HG03139 (cell line): ENCODE measurements around the gene NEURL1B.
"Not testable (repeated sequence)": the region's sequence is repeated elsewhere in the genome, so short reads cannot be mapped to it uniquely, and the experiment has no call there.

Experiments
- ATAC-seq: cut with Tn5 transposase; IDR thresholded peaks from one replicate; pipeline ENCODE4 v1.9.1; 2021; ENCODE audit not compliant: unreplicated experiment

NEURL1B gene, protein sequence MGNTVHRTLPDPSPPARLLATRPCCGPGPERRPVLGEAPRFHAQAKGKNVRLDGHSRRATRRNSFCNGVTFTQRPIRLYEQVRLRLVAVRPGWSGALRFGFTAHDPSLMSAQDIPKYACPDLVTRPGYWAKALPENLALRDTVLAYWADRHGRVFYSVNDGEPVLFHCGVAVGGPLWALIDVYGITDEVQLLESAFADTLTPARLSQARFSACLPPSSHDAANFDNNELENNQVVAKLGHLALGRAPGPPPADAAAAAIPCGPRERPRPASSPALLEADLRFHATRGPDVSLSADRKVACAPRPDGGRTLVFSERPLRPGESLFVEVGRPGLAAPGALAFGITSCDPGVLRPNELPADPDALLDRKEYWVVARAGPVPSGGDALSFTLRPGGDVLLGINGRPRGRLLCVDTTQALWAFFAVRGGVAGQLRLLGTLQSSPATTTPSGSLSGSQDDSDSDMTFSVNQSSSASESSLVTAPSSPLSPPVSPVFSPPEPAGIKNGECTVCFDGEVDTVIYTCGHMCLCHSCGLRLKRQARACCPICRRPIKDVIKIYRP

DNA sequence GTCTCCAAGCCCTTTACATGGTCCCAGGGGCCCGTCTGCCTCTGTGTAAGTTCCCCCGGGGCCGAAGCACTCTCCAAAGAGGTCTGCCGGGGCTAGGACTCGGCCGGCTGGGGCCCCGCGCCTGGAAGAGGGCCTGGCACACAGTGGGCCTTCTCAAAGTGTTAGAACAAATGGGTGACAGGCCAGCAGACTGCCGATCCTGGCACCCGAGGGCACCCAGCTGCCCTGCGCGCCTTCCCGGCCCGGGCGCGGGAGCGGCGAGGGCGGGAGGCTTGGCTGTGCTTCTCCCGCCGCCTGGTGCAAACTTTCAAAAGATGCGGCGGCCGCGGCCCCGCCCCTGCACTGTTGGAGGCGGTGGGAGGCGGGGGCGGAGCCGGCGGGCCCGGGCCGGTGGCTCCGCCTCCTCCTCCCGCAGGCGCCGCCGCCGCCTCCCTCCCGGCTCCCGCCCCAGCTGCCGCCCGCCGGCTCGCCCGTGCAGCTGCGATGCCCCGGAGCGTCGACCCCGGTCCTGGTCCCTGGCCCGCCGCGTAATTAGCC lies at the start of gene NEURL1B:
Gene NEURL1B (plus strand): TSS at position 442 of the 537 bp plus-strand sequence. CDS start 144 bp downstream, outside the sequence.
- peak; percentile 71 for ATAC-seq

DNA sequence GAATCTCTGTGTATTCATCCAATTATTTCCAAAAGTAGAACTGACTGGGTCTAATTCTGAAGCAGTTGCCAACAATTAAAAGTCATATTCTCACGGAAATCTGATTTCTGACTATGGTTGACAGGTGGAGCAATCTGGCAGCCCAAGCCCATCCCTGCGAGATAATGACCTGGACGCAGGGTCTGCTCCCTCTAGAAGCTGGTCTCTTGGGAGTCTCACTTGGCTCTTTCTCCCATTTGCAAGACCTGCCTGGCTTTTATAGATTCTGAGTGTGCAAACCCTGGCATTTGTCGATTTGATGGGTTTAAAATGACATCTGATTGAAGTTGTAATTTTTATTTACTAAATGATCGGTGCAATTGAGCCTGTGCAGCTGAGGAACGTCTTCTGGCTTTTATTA lies 49.4 kb upstream of the NEURL1B start:
- no peak for ATAC-seq

DNA sequence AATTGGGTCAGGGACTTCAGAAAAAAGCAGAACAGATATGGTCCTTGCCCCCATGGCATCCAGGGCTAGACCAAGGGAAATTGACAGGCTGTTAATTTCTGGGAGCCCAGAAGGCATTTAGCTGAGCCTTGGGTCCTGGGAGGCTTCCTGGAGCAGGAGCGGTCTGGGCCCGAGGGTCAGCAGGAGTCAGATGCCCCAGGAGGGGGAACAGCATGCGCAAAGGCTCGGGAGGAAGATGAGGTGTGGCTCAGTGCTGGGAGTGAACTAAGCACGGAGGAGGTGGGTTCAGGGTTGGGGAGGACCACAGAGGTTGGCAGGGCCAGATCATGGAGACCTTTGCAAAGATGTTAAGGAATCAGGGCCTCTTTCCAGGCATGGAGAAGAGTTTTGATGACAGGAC lies 48.2 kb upstream of the NEURL1B start:
- no peak for ATAC-seq

- no peak for ATAC-seq
Observed at GRCh38 chr5:172593306-172593705, 47.8 kb upstream of the NEURL1B start.

- no peak for ATAC-seq
Observed at GRCh38 chr5:172593721-172594235, 47.3 kb upstream of the NEURL1B start.

- ATAC-seq = no peak
Observed at GRCh38 chr5:172594431-172594830, 46.6 kb upstream of the NEURL1B start.

GRCh38 chr5:172594867-172595466 lies 46.1 kb upstream of the NEURL1B start:
- ATAC-seq = no peak

GRCh38 chr5:172595596-172596455 lies 45.2 kb upstream of the NEURL1B start:
- no peak for ATAC-seq

DNA sequence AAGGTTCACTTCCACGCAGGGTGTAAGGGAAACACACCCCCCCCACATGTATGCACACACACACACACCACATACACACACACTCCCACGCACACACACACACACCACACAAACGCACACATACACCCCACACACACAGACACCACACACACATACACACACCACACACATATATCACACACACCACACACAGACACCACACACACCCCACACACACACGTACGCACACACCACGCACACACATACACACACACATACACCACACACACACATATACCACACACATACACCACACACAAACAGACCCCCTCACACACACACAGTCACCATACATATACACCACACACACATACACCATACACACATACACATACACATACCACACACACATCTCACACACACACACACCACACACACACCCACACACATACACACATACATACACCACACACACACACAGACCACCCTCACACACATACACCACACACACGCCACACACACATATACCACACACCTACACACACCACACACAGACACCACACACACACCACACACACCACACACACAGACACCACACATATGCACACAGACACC lies 44.3 kb upstream of the NEURL1B start:
- no peak for ATAC-seq

DNA sequence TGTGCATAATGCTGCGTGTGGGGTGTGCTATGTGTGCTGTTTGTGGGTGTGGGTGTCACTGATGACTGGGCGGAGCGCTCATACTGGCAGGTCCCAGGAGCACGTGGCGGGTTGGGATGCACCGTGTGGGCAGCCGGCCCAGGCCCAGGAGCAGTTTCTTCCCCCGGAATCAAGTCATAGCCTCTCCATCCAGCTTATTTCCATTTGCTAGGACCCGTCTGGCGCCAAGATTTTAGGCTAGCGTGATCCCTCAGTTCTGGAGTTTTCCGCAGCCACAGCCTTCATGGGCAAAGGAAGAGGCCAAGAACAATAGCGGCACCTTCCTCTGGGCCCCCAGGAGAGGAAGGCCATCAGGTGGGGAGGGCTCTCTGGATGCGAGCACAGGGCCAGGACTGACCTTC lies 43.3 kb upstream of the NEURL1B start:
- no peak for ATAC-seq

- ATAC-seq = no peak
Observed at GRCh38 chr5:172598251-172599203, 42.5 kb upstream of the NEURL1B start.

- ATAC-seq = no peak
Observed at GRCh38 chr5:172599204-172599567, 41.9 kb upstream of the NEURL1B start.

DNA sequence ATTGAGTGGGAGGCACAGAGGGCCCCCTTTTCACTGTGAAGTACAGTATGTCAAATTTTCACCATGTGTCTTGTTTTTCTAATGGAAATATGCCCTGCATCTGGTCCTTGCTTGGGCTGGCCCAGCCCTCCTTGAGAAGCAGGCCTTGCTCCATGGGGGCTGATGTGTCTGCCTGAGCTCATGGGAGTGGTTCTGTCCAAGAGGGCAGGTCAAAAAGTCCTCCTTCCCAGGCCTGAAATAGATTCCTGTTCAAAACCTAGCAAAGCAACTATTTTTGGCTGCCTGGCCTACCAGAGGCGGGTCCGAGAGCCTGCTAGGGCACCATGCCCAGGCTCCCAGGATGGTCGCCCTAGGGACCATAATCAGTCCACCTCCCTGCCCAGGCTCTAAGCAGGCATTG lies 40.5 kb upstream of the NEURL1B start:
- ATAC-seq = no peak

DNA sequence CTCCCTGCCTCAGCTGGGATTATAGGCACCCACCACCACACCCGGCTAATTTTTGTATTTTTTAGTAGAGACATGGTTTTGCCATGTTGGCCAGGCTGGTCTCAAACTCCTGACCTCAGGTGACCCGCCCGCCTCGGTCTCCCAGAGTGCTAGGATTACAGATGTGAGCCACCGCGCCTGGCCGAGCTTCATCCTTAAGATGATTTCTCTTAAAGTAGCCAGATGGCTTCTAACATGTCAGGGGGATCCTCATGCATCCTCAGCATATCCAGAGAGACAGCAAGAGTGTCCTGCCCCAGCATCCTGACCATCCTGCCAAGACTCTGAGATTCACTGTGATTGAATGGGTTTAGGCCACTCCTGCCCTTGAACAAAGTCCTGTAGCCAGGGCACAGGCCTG lies 39.5 kb upstream of the NEURL1B start:
- not testable (repeated sequence) for ATAC-seq

DNA sequence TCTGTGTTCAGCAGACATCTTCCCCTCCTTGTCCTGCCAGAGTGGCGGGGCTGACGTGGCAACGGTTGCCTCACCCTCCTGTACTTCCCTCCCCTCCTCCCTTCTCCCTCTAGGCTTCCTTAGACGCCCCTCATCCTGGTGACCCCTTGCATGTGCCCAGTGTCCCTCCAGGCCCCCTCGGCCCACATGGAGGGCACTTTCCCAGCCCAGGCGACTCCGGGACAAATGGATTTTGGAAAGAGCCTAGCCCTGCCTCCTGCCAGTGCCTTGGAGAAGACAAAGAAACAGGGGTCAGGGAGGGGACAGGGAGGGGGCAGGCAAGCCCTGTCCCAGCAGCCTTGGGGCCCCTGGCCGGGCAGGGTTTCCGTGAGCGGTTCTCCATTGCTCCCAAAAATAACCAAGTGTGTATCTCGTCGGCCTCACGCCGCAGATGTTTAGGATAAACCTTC lies 38.3 kb upstream of the NEURL1B start:
- no peak for ATAC-seq

DNA sequence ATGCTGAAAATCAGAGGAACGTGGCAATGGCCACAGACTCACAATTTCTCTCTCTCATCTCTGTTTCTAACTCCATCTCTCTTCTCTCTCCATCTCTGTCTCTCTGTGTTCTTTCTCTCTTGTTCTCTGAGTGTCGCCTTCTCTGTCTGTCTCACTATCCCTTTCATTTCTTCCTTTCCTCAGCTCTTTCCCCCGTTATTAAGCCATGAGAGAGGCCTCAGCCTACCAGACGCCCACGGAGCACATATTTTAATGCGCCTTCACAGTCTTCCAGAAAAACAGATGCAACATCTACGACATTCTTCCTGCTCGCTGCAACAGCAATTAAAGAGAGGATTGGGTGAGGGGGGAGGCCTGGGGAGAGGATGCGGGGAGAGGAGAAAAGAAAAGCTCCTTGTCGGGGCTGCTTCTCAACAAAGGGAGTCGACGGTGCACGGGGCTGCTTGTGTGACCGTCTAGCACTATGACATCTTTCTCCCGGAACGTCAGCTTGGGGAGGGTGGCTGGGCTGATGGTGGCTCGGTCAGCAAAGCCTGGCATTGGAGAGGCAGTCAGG lies 37.7 kb upstream of the NEURL1B start:
- no peak for ATAC-seq

- no peak for ATAC-seq
Observed at GRCh38 chr5:172605466-172605865, 35.6 kb upstream of the NEURL1B start.

DNA sequence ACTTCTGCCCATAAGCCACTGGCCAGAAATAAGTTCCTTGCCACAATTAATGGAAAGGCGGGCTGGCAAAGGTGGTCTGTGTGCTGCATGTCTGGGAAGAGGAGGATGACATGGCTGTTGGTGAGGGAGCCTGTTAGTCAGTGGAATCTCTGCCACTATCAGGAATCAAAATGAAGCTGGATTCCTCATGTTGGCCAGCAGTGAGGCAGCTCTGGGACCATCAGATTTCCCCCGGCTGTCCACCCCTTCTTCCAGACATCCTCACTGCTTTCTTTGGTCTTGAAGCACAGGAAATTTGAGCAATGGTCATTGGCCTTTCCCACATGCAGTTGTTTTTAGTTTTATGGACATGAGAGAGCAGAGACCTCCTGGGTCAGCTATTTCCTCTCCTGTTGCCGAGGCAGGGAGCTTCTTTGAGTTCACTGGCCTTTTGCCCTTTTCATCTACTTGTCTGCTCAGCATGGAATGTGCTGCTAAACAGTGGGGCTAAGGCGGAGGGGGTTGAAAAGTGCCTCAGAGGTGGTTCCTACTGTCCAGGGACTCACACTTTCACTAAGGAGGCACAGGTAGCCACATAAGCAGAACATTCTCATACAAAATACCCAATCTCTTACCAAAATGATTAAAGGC lies 34.8 kb upstream of the NEURL1B start:
- ATAC-seq = no peak
